Activated effector memory CD4-positive, alpha-beta T cell treated with Interleukin-2 at 50 U/mL for 16 hours (primary cell): Measurements from ENCODE around the gene NDUFB7.
"Not testable (repeated sequence)": the region's sequence is repeated elsewhere in the genome, so short reads cannot be mapped to it uniquely, and the experiment has no call there.

Experiments used
- DNase-seq: peaks from one replicate; pipeline ENCODE4 v3.0.0-alpha.2; 2020

NDUFB7 gene

DNA sequence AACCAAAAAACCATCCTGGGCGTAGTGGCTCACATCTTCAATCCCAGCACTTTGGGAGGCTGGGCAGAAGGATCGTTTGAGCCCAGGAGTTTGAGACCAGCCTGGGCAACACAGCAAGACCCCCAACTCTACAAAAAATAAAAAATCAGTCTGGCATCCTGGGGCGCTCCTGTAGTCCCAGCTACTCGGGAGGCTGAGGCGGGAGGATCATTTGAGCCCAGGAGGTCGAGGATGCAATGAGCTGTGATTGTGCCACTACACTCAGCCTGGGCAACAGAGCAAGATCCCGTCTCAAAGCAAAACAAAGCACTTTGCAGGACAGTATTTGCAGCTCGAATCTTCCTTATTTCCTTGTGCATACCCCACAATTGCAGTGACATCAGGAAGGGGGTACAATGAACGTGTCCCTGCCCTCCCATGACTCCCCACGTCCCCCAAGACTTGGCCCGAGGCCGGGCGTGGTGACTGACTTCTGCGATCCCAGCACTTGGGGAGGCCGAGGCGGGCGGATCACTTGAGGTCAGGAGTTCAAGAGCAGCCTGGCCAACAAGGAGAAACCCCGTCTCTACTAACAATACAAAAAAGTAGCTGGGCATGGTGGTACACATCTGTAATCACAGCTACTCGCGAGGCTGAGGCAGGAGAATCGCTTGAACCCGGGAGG, 870 bp downstream of the NDUFB7 start:
- no peak for DNase-seq

DNA sequence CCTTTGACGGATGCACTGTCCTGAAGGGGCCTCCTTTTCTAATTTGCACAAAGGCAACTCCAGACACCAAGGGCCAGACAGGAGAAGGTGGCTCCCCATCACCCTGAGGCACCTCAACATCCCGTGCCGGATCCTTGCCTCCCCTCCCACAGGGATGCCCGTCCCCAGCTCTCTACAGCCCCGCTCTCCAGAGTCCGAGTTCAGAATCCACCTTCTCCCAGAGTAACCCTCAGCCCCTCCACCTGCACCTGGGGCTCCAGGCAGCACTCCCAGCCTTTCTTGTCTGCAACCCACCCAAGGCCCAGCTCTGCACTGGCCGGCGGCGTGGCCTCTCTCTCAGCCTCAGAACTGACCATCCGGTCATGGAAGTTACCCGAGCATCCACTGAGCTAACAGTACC, 4.8 kb downstream of the NDUFB7 start:
- no peak for DNase-seq

DNA sequence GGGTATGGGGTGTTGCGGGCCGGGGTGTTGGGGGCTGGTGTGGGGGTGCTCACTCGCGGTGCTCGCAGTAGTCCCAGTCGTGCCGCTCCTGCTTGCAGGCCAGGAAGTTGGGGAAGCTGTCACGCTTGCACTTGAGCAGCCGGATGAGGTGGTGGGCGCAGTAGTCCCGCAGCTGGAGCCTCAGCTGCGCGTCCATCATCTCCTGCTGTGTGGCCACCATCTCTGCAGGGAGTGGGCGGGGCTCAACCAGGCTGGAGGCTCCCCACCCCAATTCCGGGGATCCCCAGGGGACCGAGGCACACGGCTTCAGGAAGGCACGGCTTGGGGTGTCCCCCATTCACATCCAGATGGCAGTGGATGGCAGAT, 5.2 kb downstream of the NDUFB7 start:
- no peak for DNase-seq

DNA sequence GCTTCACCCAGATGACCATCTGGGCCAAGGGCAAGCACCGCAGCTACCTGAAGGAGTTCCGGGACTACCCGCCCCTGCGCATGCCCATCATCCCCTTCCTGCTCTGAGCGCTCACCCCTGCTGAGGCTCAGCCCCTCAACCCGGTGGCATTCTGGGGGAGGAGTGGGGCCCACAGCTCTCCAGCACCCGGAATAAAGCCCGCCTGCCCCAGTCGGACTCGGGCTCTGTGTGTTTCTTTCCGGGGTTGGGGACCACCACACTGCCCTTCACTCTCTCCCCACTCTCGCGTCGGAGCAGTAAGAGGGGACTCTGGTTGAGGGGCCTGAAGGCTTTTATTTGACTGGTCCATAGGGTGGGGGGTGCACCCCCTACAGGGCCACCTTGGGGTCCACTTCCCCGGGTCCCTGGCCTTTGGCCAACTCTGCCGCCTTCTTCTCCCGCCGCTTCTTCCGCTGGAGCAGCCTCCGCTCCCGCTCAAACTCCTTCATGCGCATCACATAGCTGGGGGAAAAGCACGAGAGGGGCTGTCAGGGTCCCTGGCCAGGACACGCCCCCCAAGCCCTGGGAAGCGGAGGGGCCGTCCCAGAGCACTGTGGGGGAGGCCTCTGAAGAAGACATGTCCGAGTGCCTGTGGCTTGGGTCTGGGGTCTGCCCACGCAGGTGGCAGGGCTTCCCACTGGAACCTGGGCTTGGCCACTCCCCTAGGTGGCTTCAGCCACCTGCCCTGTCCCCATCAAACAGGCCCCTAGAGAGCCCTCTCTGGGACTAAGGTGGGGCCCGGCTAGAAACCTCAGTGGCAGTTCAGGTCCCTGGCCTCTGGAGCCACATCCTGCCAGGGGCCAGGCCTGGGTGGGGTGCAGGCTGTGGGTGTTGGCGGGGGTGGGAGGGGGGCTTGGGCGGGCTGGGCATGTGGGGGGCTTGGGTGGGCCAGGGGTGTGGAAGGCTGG, 5.8 kb downstream of the NDUFB7 start:
- no peak for DNase-seq

DNA sequence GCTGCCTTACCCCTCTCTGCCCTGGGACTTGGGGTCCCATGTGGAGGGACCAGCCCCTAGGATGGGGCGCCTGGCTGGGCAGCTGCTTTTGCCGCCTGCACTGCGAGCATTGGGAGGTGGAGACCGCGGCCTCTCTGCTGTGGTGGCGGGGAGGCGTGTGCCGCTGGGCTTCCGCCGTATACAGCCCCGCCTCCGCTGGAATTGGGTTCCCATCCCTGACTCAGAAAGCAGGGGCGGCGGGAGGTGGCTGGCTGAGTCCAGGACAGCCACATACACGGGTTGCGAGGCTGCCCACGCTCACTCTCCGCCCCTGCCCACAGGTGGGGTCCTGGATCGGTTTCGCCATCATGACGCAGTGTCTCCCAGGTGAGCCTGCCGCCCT, 6.6 kb downstream of the NDUFB7 start:
- no peak for DNase-seq

DNA sequence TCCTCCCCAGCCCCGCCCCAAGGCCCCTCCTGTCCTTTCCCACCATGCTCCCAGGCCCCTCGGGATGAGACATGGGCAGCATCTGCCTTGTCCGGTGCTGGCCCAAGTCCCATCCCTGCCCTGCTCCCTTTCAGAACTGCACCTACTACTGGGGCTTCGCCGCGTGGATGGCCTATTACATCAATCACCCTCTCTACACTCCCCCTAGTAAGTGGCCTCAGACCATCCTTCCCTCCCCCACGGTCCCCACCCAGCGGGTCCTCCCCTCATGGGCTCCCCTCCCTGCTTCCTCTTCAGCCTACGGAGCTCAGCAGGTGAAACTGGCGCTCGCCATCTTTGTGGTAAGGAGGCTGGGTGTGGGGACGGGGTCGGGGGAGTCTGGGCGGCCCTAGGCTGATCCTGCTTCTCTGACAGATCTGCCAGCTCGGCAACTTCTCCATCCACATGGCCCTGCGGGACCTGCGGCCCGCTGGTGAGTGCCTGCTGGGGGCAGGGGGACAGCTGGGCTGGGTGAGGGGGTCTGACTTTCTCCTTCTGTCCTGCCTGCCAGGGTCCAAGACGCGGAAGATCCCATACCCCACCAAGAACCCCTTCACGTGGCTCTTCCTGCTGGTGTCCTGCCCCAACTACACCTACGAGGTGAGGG, 7.1 kb downstream of the NDUFB7 start:
- DNase-seq = not testable (repeated sequence)

DNA sequence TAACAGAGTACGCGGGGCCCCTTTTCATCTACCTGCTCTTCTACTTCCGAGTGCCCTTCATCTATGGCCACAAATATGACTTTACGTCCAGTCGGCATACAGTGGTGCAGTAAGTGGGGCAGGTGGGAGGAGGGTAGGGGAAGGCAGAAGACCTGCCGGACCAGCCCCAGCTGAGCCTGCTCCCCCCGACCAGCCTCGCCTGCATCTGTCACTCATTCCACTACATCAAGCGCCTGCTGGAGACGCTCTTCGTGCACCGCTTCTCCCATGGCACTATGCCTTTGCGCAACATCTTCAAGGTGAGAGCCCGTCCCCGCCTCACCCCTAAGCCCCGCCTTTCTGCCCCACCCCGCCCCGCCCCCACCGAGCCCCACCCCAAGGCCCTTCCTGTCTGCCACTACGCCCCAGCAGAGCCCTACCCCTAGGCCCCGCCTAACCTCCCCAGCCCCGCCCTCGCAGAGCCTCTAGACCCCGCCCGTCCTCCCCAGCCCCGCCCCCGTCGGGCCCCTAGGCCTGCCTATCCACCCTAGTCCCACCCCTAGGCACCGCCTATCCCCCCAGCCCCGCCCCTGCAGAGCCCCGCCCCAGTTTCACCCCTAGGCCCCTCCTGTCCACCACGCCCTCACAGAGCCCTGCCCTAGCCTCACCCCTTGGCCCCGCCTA, 7.7 kb downstream of the NDUFB7 start:
- peak; percentile 14 for DNase-seq

DNA sequence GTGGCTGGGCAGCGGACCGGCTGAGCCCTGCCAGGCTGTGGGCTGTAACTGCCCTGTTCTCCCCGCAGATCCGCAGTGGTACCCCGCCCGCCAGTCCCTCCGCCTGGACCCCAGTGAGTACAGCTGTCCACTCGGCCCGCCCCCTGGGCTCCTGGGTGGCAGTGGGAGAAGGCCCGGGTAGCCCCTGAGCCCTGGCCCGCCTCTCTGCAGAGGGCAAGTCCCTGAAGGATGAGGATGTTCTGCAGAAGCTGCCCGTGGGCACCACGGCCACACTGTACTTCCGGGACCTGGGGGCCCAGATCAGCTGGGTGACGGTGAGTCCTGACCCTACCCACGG, 8.3 kb downstream of the NDUFB7 start:
- DNase-seq = no peak

DNA sequence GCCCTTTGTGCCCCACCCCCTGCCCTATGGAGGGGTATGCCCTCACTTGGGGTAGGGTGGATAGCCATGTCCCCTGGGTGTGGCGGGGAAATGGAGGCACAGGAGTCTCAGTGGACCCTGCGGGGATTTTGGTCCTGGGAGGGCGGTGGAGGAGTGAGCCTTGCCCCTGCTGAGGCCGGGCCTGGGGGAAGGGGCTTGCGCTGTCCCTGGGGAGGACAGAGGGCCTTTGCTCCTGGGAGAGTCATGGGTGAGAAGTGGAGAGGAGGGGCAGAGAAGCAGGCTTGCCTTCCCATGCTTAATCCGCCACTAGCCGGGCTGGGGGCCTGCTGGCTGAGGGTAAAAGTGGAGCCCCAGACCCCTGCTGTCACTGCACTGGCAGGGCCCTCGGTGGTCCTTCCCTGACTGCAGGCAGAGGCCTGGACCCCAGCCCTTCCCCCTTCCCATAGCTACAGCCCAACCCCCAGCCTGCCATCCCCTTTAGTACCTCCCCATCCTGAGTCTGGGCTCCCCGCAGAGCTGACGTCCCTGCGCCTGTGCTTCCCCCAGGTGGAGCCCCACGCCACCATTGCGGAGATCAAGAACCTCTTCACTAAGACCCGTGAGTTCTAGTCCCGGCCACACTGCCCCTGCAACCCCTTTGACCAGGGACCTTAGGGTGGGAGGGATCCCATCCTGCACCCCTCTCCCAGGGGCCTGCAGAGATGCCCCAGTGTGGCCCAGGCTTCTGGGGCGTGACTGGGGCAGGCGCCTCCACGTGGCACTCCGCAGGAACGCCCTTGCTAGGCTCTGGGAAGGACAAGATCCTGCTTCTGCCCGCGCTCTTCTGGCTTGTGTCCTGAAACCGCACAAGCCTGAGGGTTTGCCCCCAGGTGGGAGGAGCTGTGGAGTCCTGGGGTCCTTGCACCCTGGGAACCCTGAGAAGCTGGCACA, 8.9 kb downstream of the NDUFB7 start:
- no peak for DNase-seq

DNA sequence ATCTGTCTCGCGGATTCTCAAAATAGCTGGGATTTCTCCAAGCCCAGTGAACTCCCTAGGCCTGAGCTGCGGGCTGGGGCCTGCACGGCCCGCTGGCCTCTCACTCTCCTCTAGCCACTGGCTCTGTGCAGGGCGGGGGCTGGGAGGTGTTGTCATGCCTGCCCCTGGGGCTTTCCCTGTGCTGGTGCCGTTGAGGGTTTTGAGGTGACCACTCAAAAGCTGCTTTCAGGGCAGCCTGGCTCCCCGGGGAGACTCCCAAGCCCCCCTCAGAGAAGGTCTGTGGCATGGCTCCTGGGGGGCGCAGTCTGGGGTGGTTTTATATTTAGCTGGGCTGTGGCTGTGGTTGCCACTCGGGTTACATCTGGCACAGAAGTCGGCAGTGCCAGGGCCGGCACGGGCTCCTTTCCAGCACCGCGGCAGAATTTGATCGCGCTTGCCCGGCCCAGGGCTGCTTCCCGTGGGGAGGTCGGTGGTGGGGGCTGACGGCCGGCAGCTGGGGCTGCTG, 10.0 kb downstream of the NDUFB7 start:
- DNase-seq = no peak

DNA sequence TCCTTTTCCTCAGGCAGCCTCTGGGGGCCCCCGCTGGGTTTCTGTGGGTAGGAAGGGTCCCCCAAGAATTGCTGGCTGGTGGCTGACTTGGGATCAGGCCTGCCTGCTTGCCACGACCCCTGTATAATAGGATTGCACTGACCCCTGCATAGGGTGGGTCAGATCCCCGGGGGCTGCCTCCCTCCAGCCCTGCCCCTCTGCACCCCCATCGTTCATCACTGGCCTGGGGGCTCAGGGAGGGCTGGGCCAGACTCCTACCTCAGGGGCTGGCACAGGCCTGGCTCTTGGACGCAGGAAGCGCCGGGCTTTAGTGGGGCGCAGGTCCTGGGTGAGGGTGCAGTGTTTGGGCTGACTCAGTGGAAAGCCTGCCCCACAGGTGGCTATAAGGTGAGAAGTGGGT, 10.6 kb downstream of the NDUFB7 start:
- DNase-seq = no peak

DNA sequence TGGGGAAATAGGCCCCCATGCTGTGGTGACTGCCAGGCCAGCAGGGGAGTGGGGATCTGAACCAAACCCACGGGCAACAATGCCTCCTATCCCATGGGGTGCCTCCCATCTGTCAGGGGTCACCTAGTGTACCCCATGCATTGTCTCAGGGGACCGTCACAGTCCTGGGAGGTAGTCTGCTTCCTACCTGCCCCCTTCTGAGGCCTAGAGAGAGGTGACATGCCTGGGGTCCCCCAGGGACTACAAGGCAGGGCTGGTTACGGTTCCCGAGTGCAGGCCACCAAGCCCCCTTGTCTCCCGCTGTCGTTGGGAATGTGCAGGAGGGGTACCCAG, 11.1 kb downstream of the NDUFB7 start:
- DNase-seq = no peak

DNA sequence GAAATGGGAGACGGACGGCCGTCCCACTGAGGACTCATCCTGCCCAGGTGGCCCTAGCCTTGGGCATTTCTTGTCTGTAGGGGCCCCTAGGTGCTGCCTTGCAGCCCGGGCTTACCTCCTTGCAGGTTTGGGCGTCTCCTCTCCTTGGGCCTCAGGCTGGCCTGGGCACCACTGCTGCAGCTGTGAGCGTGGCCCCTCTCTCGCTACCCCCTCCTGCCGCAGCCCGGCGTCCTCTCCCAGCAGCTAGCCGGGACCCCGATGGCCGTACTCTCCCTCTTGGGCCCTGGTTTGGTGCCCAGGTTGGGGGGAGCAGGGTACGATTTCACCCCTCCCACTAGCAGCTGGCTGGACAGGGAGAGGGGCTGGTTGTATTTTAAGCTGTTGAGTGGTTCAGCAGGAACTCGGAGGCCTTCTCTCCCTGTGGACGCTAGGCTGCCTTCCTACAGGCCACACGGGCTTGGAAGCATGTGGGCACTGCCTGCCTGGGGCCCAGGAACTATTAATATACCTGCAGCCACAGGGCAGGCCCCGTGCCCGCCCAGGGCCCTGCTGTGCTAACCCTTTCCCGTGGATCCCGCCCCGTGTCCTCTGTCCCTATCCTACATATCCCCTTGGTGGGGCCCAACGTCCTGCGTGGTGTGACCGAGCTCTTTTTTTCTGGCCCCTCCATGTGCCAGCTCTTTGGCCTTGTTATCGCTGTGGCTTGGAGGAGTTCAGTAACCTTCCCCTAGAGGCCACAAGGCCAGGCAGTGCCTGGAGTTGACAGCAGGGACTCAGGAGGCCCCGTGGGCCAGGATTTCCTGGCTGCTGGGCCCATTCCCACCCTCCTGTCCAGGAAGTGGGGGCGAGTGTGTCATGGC, 11.7 kb downstream of the NDUFB7 start:
- DNase-seq = no peak

DNA sequence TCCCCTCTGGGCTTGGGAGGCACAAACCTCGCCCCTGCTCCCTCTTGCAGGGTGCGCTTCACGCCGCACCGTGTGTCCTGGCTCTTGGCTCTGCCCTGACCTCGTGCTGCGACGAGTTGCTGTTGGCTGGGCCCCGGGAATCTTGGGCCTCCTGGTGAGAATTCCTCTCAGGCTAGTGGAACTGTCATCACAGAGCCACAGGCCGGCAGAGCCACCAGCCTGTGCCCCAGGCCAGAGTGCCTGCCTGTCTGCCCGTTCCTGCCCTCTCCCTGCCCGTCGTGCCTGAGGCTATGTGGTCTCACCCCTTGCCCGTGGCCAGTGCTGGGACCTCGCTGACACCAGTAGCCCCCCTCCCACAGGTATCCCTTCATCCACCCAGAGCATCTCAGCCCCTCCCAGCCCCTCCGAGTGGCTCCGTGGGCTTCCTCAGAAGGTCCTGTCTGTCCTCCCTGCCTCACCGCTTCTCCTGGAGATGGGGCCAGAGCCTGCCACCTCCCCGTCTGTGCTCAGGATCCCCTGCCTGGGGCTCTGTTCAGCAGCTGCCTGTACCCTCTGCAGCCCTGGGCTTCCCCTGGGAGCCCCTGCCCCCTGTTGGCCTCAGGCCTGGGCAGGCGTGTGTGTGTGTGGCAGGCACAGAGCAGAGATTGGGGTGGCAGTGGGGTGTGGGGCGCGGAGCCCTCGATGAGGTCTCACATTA, 13.3 kb downstream of the NDUFB7 start:
- no peak for DNase-seq

DNA sequence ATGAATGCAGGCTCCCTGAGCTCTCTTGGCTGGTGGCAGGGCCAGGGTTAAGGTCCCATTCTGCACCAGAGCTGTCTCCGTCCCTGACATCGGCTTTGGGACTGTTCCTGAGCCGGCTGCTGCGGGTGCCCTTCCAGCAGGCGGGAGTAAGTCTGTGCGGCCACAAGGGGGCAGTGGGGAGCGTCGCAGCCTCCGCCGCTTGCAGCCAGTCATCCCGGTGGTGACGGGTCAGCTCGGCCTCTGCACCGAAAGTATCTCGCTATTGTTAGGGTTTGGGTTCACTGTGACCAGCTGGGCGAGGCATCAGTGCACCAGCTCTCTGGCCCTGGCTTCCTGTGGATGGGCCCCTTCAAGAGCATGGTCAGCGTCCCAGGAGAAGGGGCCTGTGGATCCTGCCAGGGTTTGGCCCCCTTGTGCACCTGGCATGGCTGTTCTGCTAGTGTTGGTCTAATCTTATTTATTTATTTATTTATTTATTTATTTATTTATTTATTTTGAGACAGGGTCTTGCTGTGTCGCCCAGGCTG, 15.1 kb downstream of the NDUFB7 start:
- peak; percentile 50 for DNase-seq

DNA sequence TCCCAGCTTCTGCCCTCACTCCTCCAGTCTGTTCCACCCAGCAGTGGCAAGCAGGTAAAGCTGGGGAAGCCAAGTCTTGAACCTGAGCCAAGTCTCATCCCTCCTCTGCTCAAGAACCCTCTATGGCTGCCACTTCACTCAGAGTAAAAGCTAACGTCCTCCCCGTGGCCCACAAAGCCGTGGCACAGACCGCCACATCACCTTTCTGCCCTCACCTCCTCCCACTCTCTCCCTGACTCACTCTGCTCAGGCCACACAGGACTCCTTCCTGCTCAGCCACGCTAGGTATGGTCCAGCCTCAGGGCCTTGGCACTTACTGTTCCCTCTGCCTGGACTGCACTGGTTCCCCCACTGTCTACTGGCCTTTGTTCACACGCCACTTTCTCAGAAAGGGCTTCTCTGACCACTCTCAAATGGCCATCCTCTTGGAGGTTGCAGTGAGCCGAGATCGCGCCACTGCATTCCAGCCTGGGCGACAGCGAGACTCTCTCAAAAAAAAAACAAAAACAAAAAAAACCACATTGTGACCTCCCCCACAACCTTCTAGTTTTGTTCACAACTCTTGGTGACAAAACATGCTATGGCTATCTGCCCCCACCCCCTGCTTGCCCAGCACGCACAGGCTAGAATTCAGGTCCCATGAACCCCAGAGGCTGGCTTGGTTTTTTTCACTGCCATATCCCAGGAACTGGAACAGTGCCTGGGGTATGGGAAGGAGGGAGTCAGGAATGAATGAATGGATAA, 15.8 kb downstream of the NDUFB7 start:
- no peak for DNase-seq

DNA sequence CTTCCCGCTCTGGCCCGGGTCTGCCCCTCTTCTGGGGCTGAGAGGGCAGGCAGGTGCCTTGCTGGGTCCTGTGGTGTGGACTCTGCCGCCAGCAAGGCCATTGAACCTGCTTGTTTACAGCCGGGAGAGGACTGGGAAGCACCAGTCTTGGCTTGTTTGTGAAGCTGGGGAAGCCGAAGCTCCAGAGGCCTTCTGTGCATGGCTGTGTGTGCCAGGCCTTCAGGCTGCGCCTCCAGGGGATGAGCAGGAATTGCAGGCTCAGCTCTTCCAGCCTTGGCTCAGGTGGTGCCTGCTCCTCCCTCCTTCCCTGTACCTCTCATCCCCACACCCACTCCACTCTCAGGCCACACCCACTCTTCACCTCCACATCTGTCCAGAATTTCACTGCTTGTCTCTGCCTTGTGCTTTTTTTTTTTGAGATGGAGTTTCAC, 17.5 kb downstream of the NDUFB7 start:
- no peak for DNase-seq

DNA sequence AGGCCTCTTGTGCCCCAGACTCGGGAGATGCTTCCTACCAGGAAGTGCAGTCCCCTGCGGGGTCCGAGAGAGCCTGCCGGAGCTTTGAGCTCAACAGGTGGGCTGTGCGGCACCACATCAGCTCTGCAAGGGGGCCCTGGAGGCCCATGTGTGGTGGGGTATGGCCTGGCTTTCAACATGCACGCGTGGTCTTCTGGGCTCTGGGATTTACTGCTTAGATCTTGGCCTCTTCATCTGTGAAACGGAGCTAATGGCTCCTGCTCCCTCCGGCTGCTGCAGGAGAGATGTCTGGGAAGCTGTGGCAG, 18.0 kb downstream of the NDUFB7 start:
- DNase-seq = no peak

DNA sequence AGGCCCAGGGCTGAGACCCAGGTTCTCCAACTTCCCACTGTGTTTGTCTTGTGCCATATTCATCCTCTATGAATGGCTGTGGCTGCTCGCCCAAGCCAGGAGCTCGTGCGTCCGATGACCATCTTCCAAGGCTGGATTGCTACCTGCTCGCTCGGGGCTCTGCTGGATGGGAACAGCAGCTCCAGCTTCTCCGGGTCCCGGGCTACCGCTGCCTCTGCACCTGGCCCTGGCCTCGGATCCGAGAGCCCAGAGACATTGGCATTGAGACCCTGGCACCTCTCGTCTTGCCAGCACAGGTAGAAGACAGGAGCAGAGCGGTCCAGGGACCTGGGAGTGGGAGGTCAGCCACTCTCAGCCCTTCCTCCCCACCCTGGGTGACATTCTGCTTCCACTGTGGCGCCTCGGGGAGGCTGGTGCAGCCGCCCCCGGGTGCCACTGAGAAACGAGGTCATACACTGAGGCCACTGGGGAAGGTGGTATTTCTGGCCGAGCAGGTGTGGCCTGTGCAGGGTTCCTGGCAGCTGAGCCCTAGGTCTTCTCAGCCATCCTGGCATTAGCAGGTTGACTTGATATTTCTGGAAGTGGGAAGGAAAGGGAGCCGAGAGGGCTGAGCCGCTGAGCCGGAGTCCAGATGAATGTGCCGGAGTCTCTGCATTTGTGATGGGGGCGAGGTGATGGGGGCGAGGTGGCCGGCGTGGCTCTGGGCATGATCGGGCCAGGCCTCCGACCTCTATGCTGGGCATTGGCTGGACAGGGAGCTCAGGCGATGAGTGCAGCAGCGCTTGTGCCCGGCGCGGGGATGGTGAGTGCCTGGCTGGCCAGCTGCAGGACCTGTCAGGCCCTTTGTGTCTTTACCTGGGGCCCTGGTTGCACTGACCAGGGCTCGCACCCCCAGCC, 18.6 kb downstream of the NDUFB7 start:
- DNase-seq = no peak
